Cortex of kidney (tissue), 1 donor: ENCODE results near the gene RBM33.
"Not testable (repeated sequence)": the region's sequence is repeated elsewhere in the genome, so short reads cannot be mapped to it uniquely, and the experiment has no call there.

ENCODE experiments used
- DNase-seq: peaks from one replicate; lab custom pipeline; 2025; lab: John Stamatoyannopoulos, UW

RBM33 gene

DNA sequence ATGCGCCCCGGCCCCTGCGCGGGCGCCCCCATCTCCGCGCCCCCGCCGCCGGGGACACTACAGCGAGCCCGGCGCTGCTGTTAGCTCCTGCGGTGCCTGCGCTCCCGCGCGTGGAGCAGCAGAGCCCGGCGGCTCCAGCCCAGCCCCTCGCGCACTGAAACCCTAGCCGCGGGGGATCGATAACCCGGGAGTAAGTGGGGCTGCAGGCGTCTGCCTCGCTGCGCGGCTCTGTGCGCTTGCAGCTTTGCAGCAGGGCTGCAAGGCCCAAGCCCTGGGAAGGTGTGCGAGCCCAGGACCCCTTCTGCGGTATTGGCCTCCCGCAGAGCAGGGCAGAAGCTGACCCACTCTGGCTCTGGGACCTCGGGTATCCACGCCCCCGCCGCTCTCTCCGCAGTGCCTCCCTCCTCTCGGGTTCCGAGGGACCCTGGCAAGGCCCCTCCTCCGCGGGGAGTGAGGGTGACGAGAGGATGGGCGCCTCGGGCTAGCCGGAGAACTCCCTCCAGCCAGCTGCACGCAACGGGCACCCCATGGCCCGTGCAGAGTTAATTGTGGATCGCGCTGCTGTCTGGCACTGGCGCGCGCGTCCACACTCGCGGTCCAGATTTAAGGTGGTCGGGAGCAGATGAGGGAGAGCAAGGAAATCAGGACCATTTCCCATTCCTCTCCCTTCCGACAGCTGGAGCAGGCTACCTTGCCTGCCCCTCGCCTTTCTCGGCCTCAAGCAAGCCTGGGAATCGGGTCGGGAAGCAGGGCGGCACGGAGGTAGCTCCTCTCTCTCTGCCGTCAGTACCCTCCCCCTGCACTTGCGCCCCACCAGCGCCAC lies 165.7 kb downstream of the RBM33 start:
- no peak for DNase-seq

DNA sequence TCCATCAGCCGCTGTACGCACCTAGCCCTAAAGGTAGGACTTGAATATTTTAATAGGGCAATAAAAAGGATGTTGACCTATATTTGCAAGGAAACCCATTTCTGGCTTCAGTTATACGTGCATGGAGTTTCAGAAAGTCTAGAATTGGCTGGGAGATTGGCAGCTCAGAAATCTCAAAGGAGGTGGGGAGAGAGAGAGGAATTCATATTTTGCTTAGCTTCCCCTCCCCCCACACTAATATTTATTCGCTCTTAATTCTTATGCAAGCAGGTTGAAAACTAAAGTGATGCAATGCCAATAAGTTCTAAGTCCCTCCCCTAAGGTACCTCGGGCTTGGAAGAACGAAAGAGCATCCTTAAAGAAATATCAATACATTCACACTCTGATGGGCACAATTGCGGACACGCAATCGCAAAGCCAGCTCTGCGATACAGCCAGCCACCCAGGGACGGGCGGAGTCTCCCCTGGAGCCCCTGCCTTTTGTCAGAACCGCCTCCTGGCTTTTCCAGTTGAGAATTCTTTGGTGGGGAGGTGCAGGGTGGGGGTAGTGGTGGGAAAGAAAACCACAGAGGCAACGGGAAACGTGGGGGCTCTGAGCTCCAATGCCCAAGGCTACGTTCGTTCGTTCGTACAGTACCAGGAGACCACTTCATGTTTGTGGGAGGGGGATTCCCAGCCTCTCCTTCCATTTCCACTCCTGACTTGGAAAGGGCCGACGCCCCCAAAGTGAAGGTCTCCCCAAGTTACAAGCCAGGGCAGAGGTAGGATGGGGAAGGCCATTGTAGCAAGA lies 166.5 kb downstream of the RBM33 start:
- DNase-seq = no peak

DNA sequence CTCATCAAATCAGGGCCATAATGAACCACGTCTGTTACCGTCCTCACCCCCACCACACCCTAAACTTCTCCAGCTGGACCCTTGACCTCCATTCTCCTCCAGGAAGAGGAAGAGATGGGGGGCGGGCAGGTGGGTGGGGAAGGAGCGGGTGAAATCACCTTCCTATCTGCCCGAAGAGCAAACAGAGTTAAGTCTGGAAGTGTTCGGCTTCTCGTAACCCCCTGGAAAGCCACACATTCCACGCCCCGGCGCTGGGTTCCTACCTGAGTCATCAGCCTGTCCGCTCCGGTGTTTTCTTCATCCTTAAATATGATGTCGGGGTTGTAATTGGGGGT lies 167.1 kb downstream of the RBM33 start:
- no peak for DNase-seq

DNA sequence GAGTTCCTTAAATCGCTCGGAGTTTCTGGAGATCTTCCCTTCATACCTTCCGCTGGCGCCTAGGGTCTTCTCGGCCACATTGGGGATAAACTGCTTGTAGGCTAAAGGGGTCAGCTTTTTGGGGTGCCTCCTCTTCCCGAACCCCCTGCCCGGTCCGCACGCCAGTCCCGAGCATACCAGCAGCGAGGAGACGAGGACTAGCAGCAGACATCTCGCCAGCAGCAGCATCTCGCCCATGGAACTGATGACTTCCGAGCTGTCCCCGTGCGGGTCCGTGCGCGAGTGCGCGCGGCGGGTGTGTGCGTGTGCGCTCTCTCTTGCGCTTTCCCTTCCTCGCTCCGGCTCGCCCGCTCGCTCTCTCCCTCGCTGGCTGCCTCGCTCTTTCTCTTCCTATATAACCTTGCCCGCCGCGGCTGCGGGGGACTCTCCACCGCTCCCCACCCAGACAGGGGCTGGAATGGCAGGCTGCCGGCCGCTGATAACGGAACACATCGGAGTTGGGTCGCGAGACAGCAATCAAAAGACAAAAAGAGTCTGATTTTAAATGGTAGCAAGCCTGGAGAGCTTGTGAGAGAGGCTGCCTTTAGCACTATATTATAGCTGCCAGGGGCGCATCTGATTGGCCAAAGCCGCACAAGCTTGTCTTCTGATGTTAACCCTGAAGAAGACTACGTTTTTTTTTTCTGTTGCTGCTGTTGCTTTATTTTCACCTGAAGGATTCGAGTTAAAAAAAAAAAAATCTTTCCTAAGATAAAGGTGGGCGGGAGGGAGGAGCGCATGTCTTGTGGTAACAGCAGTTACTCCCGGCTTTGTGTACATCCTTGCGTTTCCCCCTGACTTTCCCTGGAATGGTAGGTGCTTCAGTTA lies 167.7 kb downstream of the RBM33 start, which contains the start of gene SHH:
Gene SHH (minus strand): TSS at position 569 of the 867 bp plus-strand sequence. CDS start 341 bp downstream, at position 228.
- DNase-seq = no peak

DNA sequence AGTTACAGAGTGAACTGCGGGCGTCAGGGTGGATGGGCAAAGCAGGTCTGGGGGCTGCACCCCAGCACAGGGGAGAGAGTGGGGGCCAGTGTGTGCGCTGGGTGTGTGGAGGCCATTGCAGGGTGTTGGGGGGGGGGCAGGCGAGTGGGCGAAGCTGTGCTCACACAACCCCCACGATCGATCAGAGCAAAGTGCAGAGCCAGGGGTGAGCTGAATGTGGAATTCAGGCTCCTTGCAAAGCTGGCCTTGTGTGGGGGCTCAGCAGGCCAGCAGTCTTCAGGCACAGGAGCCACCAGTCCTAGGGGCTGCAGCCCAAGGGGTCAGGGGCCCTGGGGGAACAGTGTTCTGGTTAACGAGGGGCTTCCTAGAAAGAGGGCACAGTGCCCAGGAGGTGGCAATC lies 168.7 kb downstream of the RBM33 start:
- DNase-seq = no peak

DNA sequence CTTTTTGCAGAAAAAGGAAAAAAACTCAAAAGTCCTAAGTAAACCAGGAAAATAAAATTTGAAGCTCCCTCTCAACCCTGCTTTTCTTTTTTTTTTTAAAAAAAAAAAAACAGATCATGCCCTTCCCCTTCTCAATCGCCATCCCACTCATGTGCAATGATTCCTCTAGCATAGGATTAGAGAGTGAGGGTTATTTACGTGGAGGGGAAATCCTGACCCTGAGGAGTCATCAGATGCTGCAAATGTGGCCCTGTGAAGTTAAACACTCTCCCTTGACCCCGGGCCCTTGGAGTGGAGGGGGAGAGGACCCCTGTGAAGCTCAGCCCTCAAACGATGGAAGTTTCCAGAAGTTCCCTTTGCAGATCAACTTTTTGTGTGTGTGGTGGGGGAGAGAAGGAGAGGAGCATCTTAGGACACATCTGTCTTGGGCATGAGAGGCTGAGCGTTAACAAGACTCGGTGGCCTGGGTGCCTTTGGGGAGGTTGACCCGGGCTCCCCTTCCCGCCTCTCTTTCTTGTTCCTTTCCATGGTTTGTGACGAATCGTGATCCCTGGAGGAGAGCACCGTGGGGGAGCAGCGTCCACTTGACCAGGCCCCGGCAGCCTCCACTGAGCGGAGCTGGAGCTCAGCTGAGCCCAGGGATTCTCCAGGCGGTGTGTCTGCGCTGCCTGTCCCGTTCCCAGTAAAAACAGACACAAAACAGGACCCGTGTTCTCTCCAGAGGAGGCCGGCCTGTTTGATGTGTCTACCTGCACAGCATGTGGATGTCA lies 169.3 kb downstream of the RBM33 start:
- DNase-seq = no peak

DNA sequence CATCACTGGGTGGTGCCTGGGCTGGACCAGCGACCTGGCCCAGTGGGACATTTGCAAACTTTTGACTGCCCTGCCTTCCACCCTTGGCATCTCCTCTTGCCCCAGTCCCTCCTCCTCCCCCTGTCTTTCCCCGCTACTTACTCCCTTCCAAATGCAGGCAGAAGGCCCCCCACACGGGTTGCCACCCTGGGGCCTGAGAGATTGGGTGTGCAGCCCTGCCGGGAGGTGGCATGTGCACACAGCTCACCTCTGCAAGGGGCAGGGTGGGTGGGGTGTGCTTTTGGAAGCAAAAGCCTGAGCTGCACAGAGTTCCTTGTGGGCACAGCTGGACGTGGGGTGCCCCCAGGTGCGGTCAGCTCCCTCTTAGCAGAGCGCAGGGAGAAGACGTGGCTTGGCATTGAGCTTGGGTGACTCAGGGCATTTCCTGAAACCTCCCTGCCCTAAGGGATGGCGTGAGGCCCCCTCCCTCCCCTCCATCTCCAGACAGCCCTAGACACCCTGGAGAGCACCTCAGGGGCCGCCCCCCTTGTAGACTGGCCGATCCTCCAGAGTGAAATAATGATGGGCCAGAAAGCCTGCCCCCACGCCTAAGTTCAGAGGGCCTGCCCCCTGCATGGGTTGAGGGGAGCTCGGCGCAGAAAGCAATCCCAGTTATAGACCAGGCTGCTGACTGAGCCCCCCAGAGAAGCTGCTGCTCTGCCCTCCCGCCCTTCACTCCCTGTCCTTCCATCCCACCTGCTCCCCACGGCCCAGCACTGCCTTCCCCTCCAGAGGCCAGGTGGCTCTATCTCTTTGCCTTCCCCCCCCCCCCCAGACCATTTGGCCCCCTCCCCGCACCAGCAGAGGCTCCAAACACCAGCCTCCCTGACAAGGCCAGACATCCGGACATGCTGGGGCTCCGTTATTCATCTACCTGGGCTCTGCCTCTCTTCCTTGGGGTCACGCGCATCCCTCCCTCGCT lies 170.1 kb downstream of the RBM33 start:
- no peak for DNase-seq

DNA sequence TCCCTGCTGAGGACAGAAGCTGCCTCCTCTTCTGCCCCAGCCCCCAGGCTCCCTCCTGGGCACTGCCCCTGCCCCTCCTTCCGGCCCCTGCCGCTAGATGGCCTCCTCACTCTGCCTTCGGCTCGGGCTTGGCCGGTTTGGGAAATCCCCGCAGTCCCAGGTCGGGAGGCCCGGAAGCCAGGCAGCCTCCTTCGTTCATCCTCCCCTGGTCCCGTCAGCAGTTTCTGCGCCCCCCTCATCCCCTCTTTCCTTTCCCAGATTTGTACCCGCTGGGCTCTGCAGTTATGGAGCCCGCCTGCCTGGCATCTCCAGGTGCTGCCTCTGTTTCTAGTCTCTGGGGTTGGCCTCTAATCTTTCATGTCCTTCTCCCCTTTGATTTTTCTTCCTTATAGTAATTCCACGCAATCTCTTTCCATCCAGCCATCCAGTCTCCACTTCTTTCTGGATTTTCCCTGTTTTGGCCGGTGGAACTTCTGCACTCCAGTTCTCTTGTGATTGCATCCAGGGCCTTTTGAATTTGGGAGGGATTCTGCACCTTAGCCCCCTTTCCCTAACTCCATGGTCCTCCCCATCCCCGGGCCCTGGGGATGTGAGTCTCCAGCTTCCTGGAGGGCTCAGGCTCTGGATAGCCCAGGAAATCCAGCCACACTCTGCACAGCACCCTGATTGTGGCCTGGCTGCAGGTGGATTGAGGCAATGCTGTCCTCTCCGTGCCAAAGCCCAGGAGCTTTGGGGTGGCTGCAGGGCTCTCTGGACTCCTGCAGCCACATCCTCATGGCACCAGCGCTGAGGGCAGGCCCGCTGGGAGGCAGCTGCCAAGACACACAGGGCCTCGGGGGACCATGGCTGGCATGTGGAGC lies 171.1 kb downstream of the RBM33 start:
- DNase-seq = no peak

DNA sequence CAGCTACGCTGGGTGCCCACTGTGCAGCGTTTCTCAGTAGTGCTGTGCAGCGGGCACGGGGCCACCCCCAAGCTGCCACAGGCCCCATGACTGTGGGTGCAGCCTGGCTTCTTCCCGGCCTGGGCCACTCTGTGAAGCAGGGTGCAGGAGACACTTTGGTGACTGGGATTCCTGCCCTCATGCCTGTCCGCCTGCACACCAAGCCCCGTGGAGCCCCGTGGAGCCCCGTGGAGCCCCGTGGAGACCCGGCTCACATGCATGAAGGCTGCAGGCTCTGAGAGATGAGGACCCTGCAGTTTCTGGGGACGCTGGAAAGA lies 171.7 kb downstream of the RBM33 start:
- no peak for DNase-seq

DNA sequence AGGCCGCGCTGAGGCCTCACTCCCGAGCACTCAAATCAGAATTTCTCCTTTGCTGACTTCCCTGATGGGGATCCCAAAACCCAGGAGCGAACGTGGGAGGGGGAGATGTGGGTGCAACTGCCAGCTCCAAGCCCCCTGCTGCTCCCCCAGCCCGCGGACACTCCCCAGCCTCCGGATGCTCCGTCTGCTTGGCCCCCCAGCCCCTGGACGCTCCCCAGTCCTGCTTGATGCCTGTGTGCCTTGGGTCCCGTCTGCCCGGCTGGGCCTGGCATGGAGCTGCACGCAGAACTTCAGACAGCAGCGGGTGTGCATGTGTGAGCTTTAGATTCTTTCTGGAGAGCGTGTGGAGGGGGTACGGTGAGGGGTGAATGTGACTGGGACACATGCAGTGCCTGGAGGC lies 172.5 kb downstream of the RBM33 start:
- no peak for DNase-seq

DNA sequence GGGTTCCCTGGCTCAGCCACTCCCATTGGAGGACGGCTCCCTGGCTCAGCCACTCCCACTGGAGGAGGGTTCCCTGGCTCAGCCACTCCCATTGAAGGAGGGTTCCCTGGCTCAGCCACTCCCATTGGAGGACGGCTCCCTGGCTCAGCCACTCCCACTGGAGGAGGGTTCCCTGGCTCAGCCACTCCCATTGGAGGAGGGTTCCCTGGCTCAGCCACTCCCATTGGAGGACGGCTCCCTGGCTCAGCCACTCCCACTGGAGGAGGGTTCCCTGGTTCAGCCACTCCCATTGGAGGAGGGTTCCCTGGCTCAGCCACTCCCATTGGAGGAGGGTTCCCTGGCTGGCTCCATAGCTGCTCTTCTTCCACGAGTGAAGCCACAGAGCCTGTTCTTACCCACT lies 173.1 kb downstream of the RBM33 start:
- not testable (repeated sequence) for DNase-seq

DNA sequence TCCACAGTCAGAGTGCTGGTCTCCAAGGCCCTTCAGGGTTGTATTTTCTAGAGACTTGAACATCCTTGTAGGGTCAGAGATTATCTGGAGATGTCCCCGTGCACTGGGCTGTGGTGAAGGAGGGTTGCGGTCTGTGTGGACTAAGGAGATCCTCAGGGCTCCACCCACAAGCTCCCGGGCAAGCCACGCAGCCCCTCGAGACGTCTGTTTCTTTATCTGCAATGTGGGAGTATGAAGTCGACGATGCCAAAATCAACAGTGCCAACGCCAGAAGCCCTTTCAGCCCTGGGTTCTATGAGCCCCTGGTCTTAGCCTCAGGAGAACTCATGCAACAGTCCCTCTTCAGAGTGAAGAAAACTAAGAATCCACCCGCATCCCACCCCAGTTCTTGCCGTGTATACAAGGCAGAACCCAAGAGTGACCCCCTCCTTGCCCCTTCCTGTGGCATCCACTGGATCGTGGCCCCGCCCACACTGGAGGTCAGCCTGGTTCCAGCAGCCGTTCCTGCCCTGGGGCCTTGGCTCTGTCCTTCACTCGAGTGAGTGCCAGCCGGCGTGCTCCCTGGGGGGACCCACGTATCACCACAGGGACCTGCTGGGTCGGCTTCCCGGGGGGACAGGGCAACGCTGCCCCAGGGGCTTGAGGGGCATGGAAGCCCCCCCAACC lies 173.8 kb downstream of the RBM33 start:
- no peak for DNase-seq

DNA sequence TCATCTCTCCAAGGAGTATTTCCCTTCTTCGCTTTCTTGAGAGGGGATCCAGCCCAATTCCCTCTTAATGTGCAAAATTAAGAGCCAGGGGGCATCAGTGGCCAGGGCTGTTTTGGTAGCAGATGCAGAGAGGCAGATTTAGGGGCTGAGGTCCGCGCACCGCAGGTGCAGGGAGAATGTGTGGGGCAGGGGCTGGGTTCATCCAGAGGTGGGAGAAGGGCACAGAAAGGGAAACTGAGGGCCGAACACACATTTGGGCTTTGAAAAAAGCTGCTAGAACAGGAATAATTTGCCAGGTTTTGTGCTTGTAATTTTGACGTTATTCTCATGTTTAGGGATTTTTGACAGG lies 174.3 kb downstream of the RBM33 start:
- no peak for DNase-seq

DNA sequence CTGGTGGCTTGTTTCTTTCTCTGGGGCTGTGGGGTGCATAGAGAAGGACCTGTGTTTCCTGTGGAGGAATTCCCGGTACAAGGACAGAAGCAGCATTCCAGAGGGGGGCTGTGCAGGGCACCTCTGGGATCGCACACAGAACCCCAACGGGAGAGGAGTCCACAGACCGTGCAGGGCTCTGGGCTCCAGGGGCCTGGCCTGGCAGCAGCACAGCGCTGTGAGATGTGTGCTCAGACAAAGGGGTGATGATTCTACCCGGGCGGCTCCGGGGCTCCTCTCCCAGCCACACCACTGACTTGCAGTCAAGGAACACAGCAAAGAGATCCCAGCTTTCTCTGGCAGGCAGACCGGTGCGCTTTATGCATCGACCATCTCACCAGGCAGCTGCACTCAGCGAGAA lies 174.7 kb downstream of the RBM33 start:
- no peak for DNase-seq

DNA sequence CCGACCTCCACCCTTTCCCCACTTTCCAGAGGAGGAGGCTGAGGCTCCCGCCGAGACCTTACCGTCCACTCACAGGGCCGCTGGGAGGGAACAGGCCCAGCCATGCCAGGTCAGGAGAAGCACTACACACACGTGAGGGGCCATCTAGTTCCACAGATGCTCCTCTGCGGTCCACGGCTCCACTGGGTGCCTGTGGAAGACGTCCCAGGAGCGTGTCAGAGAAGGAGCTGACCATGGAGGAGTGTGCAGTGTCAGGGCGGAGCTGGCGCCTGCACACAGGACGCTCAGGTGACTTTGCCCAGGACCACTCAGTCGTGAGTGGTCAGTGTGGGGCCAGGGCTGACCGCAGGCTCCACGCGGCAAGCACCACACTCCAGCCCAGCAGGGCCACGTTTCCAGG lies 175.8 kb downstream of the RBM33 start:
- no peak for DNase-seq

DNA sequence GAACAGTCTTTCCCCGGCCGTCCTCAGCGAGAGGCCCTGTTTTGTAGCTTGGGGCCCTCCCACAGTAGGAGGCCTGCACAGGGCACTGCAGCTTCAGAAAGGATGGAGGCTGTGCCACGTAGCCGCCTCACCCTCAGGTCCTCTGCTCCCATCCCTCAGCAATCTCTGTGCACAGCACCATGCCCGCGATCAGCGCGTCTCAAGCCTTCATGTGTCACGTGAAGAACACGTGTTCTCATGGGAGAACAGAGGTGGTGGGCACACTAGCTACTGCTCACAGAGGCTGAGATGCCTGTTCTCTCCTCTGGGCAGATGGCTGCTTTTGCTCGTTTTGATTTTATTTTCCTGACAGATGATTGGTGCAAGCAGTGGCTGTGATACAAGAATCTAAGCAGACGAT lies 176.3 kb downstream of the RBM33 start:
- no peak for DNase-seq

DNA sequence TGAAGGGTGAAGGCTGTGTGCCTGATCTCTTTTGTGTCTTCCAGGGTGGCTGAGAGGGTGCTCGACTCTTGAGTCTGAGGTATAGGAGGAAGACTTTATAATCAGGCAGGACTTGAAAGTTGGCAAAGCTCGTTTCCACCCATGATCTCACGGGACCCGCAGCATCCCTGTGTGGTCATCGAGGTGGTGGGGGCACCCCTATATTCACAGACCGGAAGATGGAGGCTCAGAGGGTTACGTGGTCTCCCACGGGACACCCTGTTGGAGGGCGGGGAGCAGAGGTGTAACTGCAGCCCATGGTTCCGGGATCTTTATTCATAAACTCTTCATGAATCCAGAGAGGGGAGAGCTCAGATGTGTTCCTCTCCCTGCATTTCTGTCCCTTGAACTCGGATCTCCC lies 177.4 kb downstream of the RBM33 start:
- no peak for DNase-seq

DNA sequence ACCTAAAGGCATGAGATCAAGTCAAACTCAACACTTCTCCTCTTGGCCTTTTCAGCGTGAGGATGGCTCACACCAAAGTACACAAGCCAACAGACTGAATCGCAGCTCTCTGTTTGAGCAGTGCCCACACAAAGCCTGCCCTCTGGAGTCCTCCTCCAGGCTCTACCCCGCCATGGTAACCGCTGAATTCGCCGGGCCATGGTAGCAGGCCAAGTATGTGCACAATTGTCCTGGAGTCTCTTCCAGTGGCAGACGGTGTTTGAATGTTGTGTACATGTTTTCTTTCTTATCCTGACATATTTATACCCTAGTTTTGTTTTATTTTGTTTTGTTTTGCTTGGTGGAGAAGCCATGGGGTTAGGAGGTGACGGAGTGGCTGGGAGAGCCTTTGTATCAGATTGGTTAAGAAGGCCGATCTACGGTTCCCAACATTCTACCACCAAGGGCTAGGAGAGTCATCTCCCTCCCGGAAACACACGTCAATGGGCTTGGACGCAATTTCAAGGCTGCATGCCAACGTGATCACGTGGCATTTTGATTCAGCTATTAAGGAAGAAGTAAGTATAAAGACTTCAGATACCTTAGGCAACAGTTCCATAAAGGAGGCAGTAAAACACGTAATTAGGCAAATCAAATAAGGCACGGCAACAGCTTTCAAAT lies 179.9 kb downstream of the RBM33 start:
- no peak for DNase-seq

DNA sequence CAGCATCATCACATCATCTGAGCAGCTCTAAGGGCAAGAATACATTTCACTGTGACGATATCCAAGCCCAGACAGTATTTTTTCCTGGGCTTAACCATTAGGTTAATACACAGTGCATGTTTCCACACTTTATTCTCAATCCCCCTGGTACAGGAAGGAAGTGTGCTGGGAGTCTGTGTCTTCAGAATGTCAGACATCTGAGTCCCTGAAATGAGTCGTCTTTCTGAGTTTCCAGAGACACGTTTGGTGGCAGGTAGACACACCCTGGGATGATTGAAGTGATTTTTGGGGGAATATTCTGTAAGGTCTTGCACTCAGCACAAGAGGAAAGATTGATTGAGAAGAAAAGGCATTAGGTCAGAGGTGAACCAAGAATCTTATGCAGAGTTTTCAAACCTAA lies 180.9 kb downstream of the RBM33 start:
- DNase-seq = no peak
